HG03064 (cell line): Measurements from ENCODE around the gene SPRED1.

Experiments used
- ATAC-seq: cut with Tn5 transposase; IDR thresholded peaks from one replicate; pipeline ENCODE4 v1.9.1; 2021; ENCODE audit warnings: low read depth; ENCODE audit not compliant: unreplicated experiment

The SPRED1 gene

GRCh38 chr15:38252481-38253350 lies at the start of gene SPRED1:
Gene SPRED1, plus strand, starts transcription at chr15:38252836. Its CDS starts 350 bp downstream, at chr15:38253186.
- peak; percentile 26 for ATAC-seq

GRCh38 chr15:38205526-38206272 lies 46.9 kb upstream of the SPRED1 start:
- ATAC-seq = no peak

- ATAC-seq = no peak
Measured at GRCh38 chr15:38207621-38208020, 45.0 kb upstream of the SPRED1 start.

GRCh38 chr15:38208206-38208605 lies 44.4 kb upstream of the SPRED1 start:
- ATAC-seq = no peak

- ATAC-seq = no peak
Measured at GRCh38 chr15:38208779-38209178, 43.9 kb upstream of the SPRED1 start.

- no peak for ATAC-seq
Measured at GRCh38 chr15:38211249-38211648, 41.4 kb upstream of the SPRED1 start.

- ATAC-seq = no peak
Measured at GRCh38 chr15:38211811-38212210, 40.8 kb upstream of the SPRED1 start.

GRCh38 chr15:38212729-38213351 lies 39.8 kb upstream of the SPRED1 start:
- no peak for ATAC-seq

- ATAC-seq = no peak
Measured at GRCh38 chr15:38213356-38213755, 39.3 kb upstream of the SPRED1 start.

GRCh38 chr15:38215707-38216106 lies 36.9 kb upstream of the SPRED1 start:
- ATAC-seq = no peak

- ATAC-seq = no peak
Measured at GRCh38 chr15:38216763-38217162, 35.9 kb upstream of the SPRED1 start.

GRCh38 chr15:38217191-38217595 lies 35.4 kb upstream of the SPRED1 start:
- ATAC-seq = no peak

- ATAC-seq = no peak
Measured at GRCh38 chr15:38217788-38218609, 34.6 kb upstream of the SPRED1 start.

GRCh38 chr15:38220606-38221273 lies 31.9 kb upstream of the SPRED1 start:
- no peak for ATAC-seq

- ATAC-seq = no peak
Measured at GRCh38 chr15:38224486-38224885, 28.1 kb upstream of the SPRED1 start.

GRCh38 chr15:38225381-38225780 lies 27.3 kb upstream of the SPRED1 start:
- no peak for ATAC-seq

GRCh38 chr15:38226608-38227266 lies 25.9 kb upstream of the SPRED1 start:
- no peak for ATAC-seq

- ATAC-seq = no peak
Measured at GRCh38 chr15:38227941-38228340, 24.7 kb upstream of the SPRED1 start.

GRCh38 chr15:38228618-38229017 lies 24.0 kb upstream of the SPRED1 start:
- ATAC-seq = no peak
